Right lobe of liver (tissue), 4 donors: ENCODE measurements around the gene MOCOS.

ENCODE experiments used
- CTCF ChIP-seq, 4 donors: fragments of 200-600 bp in 3 of 4; fragments of 450-650 bp in 1 of 4; IDR thresholded peaks; one replicate each; pipeline versions ENCODE4 v1.5.1 to v1.8.0; 2016 to 2022; ENCODE audit warnings: antibody characterized with exemption in 4 of 4, mild to moderate bottlenecking in 2 of 4
- POLR2A ChIP-seq: fragments of 450-650 bp; IDR thresholded peaks from one replicate; pipeline ENCODE4 v1.6.1; 2017; ENCODE audit warnings: antibody characterized with exemption, mild to moderate bottlenecking
- donor health status: DM: no; HTN: no; CAD: no.
- donor health status: DM: no; HTN: no; CAD: no.
- donor health status: DM: no; HTN: yes; CAD: no.

DNA sequence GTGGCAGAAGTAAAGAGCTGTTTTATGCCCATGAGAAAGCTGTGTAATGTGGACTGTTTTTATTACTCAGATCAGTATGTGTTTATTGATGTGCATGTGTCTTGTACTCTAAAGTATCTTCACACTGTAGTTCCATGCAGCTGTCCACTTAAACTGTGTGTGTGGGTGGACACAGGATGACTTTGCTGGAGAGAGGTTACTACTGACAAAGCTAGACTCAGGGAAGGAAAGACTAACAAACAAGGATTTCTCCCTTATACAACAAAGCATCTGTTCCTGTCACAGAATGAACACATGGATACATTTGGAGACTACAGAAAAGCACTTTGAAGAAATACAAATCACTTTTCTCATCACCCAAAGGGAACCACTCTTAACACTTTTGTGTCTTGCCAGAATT lies 120.2 kb downstream of the MOCOS start:
- TF ChIP-seq CTCF (IDR thresholded peaks at IDR 0.05) (no peak), POLR2A (no peak)
